HepG2 (cell line): ENCODE data around the gene WDR93. TPM values are rescaled to one million over a fixed set of nuclear protein-coding genes. Genes with fewer than 3 reads are reported as not detected.

Experiments
- FOXO1 ChIP-seq: sonication (generic); formaldehyde crosslinking; IDR thresholded peaks from 2 replicates; pipeline ENCODE4 v1.4.0; 2020; ENCODE audit warnings: missing genetic modification reagents
- ZNF670 ChIP-seq: sonication (generic); formaldehyde crosslinking; IDR thresholded peaks from 2 replicates; pipeline ENCODE4 v1.8.0; 2022; ENCODE audit warnings: mild to moderate bottlenecking, missing genetic modification reagents, borderline replicate concordance
- ZNF766 ChIP-seq: sonication (generic); formaldehyde crosslinking; IDR thresholded peaks from 2 replicates; pipeline ENCODE4 v1.5.0; 2020; ENCODE audit warnings: missing genetic modification reagents, borderline replicate concordance
- polyA plus RNA-seq, 8 experiments: library from polyadenylated mRNA; depleted of rRNA in 3 of 8; stranded (reverse) in 7 of 8; unstranded in 1 of 8; fragments of >200 nt; fragmentation: Illumina TruSeq in 4 of 8; extraction: Trizol in 4 of 8; gene quantifications; 2 replicates each; pipeline versions ENCODE4 v1.2.1 to v1.2.3, GENCODE V29; 2011 to 2016; ENCODE audit warnings: low read depth in 4 of 8, missing spikeins in 1 of 8, mixed read lengths in 1 of 8; ENCODE audit not compliant: insufficient read depth in 1 of 8
- total RNA-seq, 5 experiments: library from RNA; depleted of rRNA; stranded (reverse); fragments of >200 nt; fragmentation: Illumina TruSeq; extraction: Trizol; gene quantifications; 2 replicates each; pipeline ENCODE4 v1.2.3, GENCODE V29; 2016; ENCODE audit warnings: low read depth in 1 of 5
- TF ChIP-seq, protein P1 (sequence below): sonication (generic); formaldehyde crosslinking; IDR thresholded peaks from 2 replicates; pipeline ENCODE4 v1.4.0; 2020; ENCODE audit warnings: missing genetic modification reagents
- TF ChIP-seq, protein P2 (sequence below): sonication (generic); formaldehyde crosslinking; conservative IDR thresholded peaks from 2 replicates; pipeline ENCODE4 v1.4.0; 2020; ENCODE audit warnings: mild to moderate bottlenecking, missing genetic modification reagents, moderate library complexity
- TF ChIP-seq, protein P3 (sequence below): sonication (generic); formaldehyde crosslinking; IDR thresholded peaks from 2 replicates; pipeline ENCODE4 v1.5.0; 2020; ENCODE audit warnings: mild to moderate bottlenecking, missing genetic modification reagents
- TF ChIP-seq, protein P4 (sequence below): IDR thresholded peaks from 2 replicates; pipeline ENCODE4 v1.4.0; 2020; ENCODE audit warnings: mild to moderate bottlenecking, missing genetic modification reagents
- TF ChIP-seq, protein P5 (sequence below): sonication (generic); formaldehyde crosslinking; IDR thresholded peaks from 2 replicates; pipeline ENCODE4 v1.4.0; 2020; ENCODE audit warnings: missing genetic modification reagents, borderline replicate concordance
- TF ChIP-seq, protein P6 (sequence below): sonication (generic); formaldehyde crosslinking; IDR thresholded peaks from 2 replicates; pipeline ENCODE4 v1.5.0; 2020; ENCODE audit warnings: missing genetic modification reagents

The WDR93 gene
- total and polyA plus RNA-seq, 2 of the 13 experiments (the other 11 are each of a cell fraction or from before 2014, with no cell fraction given), result 0.07 TPM; not detected in 1

DNA sequence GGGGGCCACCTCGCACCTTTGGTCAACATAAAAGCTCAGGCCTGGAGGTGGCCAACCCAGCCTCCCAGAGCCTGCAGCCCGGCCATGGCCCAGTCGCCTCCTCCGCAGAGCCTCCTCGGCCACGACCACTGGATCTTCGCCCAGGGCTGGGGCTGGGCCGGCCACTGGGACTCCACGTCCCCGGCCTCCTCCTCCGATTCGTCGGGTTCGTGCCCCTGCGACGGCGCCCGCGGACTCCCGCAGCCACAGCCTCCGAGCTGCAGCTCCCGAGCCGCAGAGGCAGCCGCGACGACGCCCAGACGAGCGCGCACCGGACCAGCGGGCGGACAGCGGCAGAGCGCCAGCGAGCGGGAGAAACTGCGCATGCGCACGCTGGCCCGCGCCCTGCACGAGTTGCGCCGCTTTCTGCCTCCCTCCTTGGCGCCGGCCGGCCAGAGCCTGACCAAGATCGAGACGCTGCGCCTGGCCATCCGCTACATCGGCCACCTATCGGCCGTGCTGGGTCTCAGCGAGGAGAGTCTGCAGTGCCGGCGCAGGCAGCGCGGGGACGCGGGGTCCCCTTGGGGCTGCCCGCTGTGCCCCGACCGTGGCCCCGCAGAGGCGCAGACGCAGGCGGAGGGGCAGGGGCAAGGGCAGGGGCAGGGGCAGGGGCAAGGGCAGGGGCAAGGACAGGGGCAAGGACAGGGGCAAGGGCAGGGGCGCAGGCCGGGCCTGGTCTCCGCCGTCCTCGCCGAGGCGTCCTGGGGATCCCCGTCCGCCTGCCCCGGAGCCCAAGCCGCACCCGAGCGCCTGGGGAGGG, 85.9 kb downstream of the WDR93 start, which contains the start of gene MESP2 (continued):
- TF ChIP-seq, protein P1, sequence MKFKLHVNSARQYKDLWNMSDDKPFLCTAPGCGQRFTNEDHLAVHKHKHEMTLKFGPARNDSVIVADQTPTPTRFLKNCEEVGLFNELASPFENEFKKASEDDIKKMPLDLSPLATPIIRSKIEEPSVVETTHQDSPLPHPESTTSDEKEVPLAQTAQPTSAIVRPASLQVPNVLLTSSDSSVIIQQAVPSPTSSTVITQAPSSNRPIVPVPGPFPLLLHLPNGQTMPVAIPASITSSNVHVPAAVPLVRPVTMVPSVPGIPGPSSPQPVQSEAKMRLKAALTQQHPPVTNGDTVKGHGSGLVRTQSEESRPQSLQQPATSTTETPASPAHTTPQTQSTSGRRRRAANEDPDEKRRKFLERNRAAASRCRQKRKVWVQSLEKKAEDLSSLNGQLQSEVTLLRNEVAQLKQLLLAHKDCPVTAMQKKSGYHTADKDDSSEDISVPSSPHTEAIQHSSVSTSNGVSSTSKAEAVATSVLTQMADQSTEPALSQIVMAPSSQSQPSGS (CRISPR knock-in tag), result peak; percentile 71; the same call in 1 of the 2 replicates
- TF ChIP-seq ZNF766 (CRISPR knock-in tag) (peak; percentile 66; the same call in 1 of the 2 replicates), FOXO1 (CRISPR knock-in tag) (peak; percentile 47; the same call in 1 of the 2 replicates), ZNF670 (CRISPR knock-in tag) (0 out of 2 replicates have a peak, but pooled peaks have one; percentile 45)
- TF ChIP-seq, protein P2, sequence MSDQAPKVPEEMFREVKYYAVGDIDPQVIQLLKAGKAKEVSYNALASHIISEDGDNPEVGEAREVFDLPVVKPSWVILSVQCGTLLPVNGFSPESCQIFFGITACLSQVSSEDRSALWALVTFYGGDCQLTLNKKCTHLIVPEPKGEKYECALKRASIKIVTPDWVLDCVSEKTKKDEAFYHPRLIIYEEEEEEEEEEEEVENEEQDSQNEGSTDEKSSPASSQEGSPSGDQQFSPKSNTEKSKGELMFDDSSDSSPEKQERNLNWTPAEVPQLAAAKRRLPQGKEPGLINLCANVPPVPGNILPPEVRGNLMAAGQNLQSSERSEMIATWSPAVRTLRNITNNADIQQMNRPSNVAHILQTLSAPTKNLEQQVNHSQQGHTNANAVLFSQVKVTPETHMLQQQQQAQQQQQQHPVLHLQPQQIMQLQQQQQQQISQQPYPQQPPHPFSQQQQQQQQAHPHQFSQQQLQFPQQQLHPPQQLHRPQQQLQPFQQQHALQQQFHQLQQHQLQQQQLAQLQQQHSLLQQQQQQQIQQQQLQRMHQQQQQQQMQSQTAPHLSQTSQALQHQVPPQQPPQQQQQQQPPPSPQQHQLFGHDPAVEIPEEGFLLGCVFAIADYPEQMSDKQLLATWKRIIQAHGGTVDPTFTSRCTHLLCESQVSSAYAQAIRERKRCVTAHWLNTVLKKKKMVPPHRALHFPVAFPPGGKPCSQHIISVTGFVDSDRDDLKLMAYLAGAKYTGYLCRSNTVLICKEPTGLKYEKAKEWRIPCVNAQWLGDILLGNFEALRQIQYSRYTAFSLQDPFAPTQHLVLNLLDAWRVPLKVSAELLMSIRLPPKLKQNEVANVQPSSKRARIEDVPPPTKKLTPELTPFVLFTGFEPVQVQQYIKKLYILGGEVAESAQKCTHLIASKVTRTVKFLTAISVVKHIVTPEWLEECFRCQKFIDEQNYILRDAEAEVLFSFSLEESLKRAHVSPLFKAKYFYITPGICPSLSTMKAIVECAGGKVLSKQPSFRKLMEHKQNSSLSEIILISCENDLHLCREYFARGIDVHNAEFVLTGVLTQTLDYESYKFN (CRISPR knock-in tag), result no peak
- TF ChIP-seq, protein P3, sequence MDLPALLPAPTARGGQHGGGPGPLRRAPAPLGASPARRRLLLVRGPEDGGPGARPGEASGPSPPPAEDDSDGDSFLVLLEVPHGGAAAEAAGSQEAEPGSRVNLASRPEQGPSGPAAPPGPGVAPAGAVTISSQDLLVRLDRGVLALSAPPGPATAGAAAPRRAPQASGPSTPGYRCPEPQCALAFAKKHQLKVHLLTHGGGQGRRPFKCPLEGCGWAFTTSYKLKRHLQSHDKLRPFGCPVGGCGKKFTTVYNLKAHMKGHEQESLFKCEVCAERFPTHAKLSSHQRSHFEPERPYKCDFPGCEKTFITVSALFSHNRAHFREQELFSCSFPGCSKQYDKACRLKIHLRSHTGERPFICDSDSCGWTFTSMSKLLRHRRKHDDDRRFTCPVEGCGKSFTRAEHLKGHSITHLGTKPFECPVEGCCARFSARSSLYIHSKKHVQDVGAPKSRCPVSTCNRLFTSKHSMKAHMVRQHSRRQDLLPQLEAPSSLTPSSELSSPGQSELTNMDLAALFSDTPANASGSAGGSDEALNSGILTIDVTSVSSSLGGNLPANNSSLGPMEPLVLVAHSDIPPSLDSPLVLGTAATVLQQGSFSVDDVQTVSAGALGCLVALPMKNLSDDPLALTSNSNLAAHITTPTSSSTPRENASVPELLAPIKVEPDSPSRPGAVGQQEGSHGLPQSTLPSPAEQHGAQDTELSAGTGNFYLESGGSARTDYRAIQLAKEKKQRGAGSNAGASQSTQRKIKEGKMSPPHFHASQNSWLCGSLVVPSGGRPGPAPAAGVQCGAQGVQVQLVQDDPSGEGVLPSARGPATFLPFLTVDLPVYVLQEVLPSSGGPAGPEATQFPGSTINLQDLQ (CRISPR knock-in tag), result 0 out of 2 replicates have a peak, but pooled peaks have one; percentile 52
- TF ChIP-seq, protein P4, sequence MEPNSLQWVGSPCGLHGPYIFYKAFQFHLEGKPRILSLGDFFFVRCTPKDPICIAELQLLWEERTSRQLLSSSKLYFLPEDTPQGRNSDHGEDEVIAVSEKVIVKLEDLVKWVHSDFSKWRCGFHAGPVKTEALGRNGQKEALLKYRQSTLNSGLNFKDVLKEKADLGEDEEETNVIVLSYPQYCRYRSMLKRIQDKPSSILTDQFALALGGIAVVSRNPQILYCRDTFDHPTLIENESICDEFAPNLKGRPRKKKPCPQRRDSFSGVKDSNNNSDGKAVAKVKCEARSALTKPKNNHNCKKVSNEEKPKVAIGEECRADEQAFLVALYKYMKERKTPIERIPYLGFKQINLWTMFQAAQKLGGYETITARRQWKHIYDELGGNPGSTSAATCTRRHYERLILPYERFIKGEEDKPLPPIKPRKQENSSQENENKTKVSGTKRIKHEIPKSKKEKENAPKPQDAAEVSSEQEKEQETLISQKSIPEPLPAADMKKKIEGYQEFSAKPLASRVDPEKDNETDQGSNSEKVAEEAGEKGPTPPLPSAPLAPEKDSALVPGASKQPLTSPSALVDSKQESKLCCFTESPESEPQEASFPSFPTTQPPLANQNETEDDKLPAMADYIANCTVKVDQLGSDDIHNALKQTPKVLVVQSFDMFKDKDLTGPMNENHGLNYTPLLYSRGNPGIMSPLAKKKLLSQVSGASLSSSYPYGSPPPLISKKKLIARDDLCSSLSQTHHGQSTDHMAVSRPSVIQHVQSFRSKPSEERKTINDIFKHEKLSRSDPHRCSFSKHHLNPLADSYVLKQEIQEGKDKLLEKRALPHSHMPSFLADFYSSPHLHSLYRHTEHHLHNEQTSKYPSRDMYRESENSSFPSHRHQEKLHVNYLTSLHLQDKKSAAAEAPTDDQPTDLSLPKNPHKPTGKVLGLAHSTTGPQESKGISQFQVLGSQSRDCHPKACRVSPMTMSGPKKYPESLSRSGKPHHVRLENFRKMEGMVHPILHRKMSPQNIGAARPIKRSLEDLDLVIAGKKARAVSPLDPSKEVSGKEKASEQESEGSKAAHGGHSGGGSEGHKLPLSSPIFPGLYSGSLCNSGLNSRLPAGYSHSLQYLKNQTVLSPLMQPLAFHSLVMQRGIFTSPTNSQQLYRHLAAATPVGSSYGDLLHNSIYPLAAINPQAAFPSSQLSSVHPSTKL (CRISPR knock-in tag), result peak; percentile 23; the same call in 1 of the 2 replicates
- TF ChIP-seq, protein P5, sequence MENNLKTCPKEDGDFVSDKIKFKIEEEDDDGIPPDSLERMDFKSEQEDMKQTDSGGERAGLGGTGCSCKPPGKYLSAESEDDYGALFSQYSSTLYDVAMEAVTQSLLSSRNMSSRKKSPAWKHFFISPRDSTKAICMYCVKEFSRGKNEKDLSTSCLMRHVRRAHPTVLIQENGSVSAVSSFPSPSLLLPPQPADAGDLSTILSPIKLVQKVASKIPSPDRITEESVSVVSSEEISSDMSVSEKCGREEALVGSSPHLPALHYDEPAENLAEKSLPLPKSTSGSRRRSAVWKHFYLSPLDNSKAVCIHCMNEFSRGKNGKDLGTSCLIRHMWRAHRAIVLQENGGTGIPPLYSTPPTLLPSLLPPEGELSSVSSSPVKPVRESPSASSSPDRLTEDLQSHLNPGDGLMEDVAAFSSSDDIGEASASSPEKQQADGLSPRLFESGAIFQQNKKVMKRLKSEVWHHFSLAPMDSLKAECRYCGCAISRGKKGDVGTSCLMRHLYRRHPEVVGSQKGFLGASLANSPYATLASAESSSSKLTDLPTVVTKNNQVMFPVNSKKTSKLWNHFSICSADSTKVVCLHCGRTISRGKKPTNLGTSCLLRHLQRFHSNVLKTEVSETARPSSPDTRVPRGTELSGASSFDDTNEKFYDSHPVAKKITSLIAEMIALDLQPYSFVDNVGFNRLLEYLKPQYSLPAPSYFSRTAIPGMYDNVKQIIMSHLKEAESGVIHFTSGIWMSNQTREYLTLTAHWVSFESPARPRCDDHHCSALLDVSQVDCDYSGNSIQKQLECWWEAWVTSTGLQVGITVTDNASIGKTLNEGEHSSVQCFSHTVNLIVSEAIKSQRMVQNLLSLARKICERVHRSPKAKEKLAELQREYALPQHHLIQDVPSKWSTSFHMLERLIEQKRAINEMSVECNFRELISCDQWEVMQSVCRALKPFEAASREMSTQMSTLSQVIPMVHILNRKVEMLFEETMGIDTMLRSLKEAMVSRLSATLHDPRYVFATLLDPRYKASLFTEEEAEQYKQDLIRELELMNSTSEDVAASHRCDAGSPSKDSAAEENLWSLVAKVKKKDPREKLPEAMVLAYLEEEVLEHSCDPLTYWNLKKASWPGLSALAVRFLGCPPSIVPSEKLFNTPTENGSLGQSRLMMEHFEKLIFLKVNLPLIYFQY (CRISPR knock-in tag), result 0 out of 2 replicates have a peak, but pooled peaks have one; percentile 51
- TF ChIP-seq, protein P6, sequence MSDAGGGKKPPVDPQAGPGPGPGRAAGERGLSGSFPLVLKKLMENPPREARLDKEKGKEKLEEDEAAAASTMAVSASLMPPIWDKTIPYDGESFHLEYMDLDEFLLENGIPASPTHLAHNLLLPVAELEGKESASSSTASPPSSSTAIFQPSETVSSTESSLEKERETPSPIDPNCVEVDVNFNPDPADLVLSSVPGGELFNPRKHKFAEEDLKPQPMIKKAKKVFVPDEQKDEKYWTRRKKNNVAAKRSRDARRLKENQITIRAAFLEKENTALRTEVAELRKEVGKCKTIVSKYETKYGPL (CRISPR knock-in tag), result no peak
